DOHH2 (cell line): ENCODE results near the gene SLC38A5.

Experiments used
- CTCF ChIP-seq: fragments of 200-600 bp; sonication (generic); IDR thresholded peaks from one replicate; pipeline ENCODE4 v1.5.1; 2014; ENCODE audit warnings: antibody characterized with exemption, mild to moderate bottlenecking, low read depth, low read length; ENCODE audit not compliant: poor library complexity, severe bottlenecking
- EZH2phosphoT487 ChIP-seq: fragments of 200-600 bp; sonication (generic); IDR thresholded peaks from 2 replicates; pipeline ENCODE4 v1.6.1; 2017; ENCODE audit warnings: borderline replicate concordance, mild to moderate bottlenecking, antibody characterized with exemption, low read length, moderate library complexity, mixed read lengths

GRCh38 chrX:48459483-48459882 lies 10.6 kb downstream of the SLC38A5 start:
- TF ChIP-seq CTCF (no peak), EZH2phosphoT487 (no peak)
